Middle frontal gyrus (tissue), 1 donor: Measurements from ENCODE around the gene ENO2.
A peak's percentile ranks its signal among the peaks of the same experiment; 100 is the strongest.

Source experiments
- DNase-seq: peaks from one replicate; pipeline ENCODE4 v3.0.0-alpha.2; 2015; ENCODE audit warnings: low spot score; ENCODE audit errors: extremely low spot score

ENO2 gene

DNA sequence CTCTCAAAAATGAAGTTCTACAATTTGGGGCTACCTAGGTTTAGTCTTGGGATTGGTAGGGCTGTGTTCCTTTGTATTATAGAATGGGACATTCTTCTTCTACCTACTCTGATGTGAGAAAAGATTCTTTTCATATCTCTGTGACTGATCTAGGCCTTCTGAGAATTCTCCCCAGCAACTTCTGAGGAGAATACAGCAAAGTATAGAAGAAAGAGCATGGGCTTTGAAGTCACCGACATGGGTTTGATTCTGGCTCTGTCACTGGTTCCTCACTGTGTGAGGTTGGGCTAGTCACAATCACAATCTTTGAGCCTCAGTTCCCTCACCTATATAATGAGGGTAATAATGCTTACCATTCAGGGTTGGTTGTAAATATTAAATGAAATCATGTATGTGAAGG is 18.4 kb downstream of the ENO2 start:
- DNase-seq = no peak

DNA sequence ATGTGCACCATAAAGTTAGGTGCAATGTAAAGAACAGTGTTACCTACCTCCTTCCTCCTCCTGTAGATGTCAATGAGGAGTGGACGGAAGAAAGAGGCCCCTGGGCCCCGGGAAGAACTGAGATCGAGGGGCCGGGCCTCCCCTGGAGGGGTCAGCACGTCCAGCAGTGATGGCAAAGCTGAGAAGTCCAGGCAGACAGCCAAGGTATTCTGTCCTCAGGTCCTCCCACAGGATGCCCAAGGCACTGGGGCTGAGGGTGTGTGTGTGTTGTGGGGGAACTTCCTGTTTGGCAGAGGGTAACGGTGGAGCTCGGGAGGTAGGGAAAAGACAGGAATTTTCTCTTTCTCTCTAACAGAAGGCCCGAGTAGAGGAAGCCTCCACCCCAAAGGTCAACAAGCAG is 19.7 kb downstream of the ENO2 start:
- no peak for DNase-seq

DNA sequence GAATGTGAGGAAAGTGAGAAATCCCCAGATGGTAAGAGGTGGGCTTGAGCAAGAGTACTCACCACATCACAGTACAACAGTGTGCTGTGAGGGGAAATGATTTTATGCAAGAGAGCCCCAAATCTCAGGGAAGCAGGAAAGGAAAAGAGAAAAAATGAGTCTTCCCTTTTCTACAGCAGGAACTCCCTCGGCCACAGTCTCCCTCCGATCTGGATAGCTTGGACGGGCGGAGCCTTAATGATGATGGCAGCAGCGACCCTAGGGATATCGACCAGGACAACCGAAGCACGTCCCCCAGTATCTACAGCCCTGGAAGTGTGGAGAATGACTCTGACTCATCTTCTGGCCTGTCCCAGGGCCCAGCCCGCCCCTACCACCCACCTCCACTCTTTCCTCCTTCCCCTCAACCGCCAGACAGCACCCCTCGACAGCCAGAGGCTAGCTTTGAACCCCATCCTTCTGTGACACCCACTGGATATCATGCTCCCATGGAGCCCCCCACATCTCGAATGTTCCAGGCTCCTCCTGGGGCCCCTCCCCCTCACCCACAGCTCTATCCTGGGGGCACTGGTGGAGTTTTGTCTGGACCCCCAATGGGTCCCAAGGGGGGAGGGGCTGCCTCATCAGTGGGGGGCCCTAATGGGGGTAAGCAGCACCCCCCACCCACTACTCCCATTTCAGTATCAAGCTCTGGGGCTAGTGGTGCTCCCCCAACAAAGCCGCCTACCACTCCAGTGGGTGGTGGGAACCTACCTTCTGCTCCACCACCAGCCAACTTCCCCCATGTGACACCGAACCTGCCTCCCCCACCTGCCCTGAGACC is 21.2 kb downstream of the ENO2 start:
- DNase-seq = no peak

DNA sequence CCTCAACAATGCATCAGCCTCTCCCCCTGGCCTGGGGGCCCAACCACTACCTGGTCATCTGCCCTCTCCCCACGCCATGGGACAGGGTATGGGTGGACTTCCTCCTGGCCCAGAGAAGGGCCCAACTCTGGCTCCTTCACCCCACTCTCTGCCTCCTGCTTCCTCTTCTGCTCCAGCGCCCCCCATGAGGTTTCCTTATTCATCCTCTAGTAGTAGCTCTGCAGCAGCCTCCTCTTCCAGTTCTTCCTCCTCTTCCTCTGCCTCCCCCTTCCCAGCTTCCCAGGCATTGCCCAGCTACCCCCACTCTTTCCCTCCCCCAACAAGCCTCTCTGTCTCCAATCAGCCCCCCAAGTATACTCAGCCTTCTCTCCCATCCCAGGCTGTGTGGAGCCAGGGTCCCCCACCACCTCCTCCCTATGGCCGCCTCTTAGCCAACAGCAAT is 21.8 kb downstream of the ENO2 start:
- DNase-seq = no peak

DNA sequence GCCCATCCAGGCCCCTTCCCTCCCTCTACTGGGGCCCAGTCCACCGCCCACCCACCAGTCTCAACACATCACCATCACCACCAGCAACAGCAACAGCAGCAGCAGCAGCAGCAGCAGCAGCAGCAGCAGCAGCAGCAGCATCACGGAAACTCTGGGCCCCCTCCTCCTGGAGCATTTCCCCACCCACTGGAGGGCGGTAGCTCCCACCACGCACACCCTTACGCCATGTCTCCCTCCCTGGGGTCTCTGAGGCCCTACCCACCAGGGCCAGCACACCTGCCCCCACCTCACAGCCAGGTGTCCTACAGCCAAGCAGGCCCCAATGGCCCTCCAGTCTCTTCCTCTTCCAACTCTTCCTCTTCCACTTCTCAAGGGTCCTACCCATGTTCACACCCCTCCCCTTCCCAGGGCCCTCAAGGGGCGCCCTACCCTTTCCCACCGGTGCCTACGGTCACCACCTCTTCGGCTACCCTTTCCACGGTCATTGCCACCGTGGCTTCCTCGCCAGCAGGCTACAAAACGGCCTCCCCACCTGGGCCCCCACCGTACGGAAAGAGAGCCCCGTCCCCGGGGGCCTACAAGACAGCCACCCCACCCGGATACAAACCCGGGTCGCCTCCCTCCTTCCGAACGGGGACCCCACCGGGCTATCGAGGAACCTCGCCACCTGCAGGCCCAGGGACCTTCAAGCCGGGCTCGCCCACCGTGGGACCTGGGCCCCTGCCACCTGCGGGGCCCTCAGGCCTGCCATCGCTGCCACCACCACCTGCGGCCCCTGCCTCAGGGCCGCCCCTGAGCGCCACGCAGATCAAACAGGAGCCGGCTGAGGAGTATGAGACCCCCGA is 22.5 kb downstream of the ENO2 start:
- no peak for DNase-seq

DNA sequence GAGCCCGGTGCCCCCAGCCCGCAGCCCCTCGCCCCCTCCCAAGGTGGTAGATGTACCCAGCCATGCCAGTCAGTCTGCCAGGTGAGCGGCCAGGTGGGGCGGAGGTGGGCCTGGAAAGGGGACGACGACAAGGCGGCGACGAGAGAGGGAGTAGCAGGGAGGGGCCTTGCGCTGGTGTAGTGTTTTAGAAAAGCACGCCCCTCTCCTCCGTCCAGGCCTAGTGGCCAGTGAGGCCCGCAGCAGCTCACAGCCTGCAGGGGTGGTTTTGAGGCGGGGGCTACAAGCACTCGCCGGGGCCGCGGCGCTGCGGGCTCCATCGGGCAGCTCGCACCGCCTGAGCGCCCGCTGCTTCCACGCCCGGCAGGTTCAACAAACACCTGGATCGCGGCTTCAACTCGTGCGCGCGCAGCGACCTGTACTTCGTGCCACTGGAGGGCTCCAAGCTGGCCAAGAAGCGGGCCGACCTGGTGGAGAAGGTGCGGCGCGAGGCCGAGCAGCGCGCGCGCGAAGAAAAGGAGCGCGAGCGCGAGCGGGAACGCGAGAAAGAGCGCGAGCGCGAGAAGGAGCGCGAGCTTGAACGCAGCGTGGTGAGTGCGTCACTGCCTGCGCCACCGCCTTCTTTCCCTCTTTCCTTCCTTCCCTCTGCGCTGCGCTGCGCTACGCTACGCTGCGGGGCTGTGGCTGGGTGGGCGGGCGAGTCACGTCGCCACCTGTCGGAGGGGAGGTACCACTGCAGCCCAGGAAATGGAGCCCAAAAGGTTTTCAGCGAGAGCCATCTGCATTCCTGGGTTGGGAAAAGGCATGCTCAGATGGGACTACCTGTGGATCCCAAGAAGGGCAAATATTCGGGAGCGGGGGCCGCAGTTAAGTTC is 23.3 kb downstream of the ENO2 start:
- DNase-seq = peak; percentile 90

DNA sequence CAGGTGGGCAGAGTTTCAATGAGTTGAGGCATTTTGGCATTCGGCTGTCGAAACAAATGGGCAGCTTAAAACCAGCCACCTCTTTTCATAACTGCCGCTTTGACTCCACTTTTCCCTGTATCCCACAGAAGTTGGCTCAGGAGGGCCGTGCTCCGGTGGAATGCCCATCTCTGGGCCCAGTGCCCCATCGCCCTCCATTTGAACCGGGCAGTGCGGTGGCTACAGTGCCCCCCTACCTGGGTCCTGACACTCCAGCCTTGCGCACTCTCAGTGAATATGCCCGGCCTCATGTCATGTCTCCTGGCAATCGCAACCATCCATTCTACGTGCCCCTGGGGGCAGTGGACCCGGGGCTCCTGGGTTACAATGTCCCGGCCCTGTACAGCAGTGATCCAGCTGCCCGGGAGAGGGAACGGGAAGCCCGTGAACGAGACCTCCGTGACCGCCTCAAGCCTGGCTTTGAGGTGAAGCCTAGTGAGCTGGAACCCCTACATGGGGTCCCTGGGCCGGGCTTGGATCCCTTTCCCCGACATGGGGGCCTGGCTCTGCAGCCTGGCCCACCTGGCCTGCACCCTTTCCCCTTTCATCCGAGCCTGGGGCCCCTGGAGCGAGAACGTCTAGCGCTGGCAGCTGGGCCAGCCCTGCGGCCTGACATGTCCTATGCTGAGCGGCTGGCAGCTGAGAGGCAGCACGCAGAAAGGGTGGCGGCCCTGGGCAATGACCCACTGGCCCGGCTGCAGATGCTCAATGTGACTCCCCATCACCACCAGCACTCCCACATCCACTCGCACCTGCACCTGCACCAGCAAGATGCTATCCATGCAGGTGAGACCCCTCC is 24.2 kb downstream of the ENO2 start:
- DNase-seq = no peak

DNA sequence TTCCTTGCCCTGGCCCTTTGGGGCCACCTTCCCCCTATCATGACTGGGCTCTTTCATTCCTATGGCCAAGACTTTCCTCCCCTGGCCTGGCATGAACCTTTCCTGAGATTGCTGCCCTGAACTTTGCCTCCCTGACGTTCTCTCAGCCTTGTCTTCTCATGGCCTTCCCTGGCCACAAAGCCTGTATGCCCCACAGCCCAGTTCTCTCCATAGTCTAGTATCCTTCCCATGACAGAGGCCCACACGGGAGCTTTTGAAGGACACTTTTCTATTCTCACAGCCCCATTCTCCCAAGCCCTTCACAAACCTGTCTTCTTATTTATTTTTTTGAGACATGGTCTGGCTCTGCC is 24.8 kb downstream of the ENO2 start:
- no peak for DNase-seq

DNA sequence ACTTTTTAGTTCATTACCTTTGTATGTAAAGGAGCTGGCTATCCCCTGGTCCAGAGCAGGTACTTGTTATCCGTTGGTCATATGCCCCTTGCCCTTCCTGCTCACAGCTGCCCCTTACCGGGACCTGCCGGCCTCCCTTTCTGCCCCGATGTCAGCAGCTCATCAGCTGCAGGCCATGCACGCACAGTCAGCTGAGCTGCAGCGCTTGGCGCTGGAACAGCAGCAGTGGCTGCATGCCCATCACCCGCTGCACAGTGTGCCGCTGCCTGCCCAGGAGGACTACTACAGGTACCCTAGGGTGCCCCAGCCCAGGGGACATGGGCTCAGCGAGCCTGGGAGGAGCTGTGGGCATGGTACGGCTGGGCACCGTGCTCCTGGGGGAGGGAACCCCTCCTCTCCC is 26.9 kb downstream of the ENO2 start:
- DNase-seq = no peak

DNA sequence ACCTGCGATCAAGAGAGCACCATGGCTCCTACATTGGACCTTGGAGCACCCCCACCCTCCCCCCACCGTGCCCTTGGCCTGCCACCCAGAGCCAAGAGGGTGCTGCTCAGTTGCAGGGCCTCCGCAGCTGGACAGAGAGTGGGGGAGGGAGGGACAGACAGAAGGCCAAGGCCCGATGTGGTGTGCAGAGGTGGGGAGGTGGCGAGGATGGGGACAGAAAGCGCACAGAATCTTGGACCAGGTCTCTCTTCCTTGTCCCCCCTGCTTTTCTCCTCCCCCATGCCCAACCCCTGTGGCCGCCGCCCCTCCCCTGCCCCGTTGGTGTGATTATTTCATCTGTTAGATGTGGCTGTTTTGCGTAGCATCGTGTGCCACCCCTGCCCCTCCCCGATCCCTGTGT is 27.4 kb downstream of the ENO2 start:
- DNase-seq = no peak

DNA sequence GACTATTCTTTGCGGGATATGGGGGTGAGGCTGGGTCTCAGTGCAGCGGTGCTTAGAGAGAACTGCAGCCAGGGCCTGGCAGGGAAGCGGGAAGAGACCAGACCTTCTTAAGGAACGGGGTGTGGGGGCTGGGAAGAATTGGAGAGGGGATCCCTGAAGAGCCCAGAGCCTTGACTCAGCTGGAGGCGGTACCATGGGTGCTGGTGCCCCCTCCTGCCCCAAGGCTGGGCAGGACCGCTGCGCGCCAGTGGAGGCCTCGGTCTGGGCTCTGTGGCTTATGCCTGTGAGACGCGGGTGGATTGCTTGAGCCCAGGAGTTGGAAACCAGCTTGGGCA is 27.9 kb downstream of the ENO2 start:
- no peak for DNase-seq

DNA sequence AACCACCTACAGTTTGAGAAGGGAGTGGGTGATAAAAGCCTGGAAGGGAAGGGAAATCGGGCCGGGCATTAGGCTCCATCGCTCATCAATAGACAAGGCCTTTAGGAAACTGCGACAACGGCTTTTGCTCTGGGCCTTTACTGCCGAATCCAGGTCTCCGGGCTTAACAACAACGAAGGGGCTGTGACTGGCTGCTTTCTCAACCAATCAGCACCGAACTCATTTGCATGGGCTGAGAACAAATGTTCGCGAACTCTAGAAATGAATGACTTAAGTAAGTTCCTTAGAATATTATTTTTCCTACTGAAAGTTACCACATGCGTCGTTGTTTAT is 29.0 kb downstream of the ENO2 start:
- DNase-seq = peak; percentile 88

DNA sequence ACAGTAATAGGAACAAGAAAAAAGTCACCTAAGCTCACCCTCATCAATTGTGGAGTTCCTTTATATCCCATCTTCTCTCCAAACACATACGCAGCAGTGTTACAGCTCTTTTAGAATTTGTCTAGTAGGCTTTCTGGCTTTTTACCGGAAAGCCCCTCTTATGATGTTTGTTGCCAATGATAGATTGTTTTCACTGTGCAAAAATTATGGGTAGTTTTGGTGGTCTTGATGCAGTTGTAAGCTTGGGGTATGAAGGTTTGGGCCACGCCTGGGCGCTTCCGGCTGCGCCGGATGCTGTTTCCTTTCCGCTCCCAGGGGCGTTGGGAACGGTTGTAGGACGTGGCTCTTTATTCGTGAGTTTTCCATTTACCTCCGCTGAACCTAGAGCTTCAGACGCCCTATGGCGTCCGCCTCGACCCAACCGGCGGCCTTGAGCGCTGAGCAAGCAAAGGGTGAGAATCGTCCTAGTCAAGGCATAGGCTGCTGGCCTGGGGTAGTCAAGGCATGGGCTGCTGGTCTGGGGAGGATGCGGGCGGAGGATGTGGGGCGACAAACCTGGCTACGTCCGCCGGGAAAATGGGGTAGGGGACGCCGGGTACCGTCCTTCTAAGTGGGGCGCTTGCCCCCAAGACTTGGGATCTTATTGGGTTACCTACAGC is 29.5 kb downstream of the ENO2 start, which contains the start of the genes C12orf57 and RNU7-1:
Gene C12orf57, plus strand, starts transcription at position 301 of the 659 bp plus-strand sequence. Its CDS starts 100 bp downstream, at position 401.
Gene RNU7-1, plus strand, starts transcription at position 95 of the 659 bp plus-strand sequence.
- no peak for DNase-seq

DNA sequence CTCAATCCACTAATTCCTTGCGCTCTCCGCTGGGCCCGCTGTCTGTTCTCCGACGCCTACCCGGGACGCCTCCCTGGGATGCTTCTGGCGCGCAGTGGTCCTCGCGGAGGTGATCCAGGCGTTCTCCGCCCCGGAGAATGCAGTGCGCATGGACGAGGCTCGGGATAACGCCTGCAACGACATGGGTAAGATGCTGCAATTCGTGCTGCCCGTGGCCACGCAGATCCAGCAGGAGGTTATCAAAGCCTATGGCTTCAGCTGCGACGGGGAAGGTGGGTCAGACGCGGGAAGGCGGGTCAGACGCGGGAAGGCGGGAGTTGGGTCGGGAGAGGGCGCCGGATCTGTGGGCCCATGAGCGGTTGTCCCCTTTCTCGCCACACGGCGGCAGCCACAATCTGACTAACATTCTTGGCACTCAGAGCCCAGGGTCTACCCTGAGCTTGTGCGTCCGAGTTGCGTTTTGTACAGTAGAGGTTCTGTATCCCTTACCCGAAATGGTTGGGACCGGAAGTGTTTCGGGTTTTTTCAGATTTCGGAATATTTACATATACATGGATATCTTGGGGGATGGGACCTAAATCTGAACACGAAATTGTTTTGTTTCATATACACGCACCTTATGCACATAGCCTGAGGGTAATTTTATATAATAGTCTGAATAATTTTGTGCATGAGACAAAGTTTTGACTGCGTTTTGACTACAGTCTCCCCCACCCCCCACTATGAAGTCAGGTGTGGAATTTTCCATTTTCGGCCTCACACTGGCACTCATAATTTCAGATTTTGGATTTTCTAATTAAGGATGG is 30.2 kb downstream of the ENO2 start:
- peak; percentile 89 for DNase-seq

DNA sequence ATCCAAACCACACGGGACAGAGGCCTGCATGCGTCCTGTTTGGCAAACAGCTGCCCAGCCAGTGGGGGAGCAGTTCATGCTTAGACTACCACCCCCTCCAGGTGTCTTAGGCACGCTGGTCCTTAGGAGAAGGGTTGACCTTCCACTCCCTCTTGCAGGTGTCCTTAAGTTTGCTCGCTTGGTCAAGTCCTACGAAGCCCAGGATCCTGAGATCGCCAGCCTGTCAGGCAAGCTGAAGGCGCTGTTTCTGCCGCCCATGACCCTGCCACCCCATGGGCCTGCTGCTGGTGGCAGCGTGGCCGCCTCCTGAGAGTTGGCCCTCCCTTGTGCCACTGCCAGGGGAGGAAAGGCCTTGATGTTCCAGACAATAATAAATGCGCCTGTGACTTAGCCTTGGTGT is 31.2 kb downstream of the ENO2 start:
- no peak for DNase-seq

DNA sequence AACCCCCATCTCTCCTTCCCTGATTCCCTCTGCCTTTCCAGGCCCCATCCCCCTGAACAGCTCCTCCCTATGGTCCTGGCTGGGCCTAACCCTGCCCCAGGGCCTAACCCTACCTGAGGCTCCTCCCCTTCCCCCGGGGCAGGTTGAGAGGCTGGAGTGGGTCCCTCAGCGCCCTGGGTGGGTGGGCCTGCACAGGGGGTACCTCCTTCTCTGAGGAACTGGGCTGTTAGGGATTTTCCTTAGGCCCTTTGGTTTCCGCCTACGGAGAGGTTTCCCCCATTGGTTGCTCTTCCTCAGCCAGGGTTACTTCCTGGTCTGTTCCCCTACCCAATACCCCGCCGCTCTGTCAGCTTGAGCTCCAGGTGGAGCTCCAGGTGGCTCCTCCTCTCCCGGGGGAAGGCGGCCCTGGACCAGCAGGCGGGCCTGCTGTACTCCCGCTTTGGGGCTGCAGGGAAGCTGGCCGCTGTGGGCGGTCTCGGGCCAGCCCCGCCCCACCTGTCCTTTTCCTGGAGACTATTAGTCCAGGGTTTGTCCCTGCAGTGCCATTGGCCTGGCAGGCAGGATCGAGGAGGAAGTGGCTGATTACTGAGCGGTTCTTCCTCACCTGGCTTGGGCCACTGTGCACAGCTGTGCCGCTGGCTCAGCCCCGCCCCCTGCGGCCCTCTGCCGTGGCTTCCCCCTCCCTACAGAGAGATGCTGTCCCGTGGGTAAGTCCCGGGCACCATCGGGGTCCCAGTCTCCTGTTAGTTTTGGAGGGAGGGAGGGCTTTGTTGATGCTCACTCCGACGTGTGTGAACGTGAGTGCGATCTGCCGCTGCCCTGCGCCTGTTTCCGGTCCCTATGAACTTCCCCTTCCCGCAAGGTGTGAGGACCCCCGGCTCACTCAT is 31.9 kb downstream of the ENO2 start:
- DNase-seq = no peak

DNA sequence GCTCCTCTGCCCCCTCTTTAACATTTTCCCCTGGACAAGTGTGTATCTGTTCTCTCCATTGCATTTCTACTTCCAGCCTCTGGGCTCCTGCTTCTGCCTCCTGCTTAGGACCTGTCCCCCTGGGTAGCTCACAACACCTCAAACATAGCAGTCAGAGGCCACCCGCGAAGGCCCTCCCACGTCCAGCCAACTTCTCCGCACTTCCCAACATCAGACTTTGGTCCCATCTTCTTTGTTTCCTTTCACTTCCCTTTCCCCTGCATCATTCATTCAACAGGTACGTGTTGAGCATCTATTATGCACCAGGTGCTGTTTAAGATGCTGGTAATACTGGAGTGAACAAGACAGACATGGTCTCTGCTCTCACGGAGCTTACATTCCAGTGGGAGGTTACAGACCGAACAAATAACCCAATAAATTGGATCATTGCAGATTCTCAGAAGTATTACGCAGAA is 32.6 kb downstream of the ENO2 start:
- DNase-seq = no peak

DNA sequence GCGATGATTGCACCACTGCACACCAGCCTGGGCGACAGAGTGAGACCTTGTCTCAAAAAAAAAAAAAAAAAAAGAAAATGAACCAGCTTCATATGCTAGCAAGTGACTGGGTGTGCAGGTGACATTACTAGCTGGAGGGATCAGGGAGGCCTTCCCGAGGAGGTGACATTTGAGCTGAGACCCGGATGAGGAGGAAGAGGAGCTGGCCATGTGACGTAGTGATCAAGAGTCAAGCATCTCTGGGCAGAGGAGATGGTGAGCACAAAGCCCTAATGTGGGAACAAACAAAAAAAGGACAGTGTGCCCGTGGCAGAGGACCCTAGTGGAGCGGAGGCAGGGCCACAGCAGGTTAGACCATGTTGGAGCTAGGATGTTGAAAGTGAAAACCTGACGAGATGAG is 33.2 kb downstream of the ENO2 start:
- DNase-seq = no peak
